ENCODE results near the gene INPP5J. TPM values are rescaled to one million over a fixed set of nuclear protein-coding genes. Genes with fewer than 3 reads are reported as not detected.

Gene INPP5J
- total and polyA plus RNA-seq, 10 of the 15 experiments (the other 5 are each of a cell fraction or from before 2014, with no cell fraction given) = 0.18 to 2.8 (median 1.5) TPM; not detected in 1

DNA sequence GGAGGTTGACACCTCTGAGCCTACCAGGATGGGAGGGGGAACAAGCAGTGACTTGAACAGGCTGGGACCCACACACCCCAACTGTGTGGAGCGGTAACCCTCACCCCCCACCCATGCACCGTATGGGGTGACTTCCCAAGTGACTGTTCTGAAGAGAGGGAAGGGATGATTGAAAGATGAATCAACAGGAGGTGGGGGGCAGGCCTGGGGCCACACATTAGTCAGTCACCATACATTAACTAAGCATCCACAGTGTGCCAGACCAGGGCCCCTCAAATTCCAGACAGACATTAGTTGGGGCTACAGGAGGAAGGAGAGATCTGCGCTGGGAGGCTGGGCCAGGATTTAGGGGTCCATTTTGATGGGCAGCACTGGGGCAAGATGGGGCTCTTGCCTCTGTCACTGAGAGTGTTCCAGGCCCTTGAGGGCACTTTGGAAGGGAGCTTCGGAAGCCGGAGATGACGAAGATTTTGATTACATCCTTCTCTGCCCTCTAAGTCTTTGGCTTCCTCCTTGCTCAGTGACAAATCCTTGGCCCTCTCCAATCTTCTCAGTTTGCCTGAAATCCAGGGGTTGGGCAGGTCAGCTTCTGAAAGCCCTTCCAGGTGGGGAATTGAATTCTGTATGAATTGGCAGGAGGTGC is 40.7 kb upstream of the INPP5J start:
- H4K20me1 ChIP-seq (ENCODE audit: control insufficient read depth, insufficient read depth) = no peaks in the 10 kb centered on the region
- FAIRE-seq (no peak), ATAC-seq (no peak), DNase-seq (ENCODE audit: low read depth, low spot score) (no peak)
- H3K4me3 ChIP-seq = peak overlapping the region; percentile 80
- H2AFZ ChIP-seq (ENCODE audit: control insufficient read depth, low read depth, low read length) = no peak overlapping the region
- RAD21 ChIA-PET (ENCODE audit: unreplicated experiment) = interaction anchor here (1.1 to 3.8 kb wide), 3 partner anchors 148 to 319 kb away, joined by 3 to 34 read pairs (median 3); no protein-coding TSS in a partner anchor
- in situ Hi-C loops (cut with MboI) = loop anchor here (5.0 kb wide), 1 partner anchor 115 kb away; the partner anchor contains the start of genes MORC2 and TUG1
- BruUV-seq (replicated peaks) = no TSS peak
- H3K27me3 ChIP-seq (replicated peaks in 1 of 2; ENCODE audit: control insufficient read depth in 2 of 2, insufficient read depth in 2 of 2, low read length in 1 of 2) = no peaks in the 10 kb centered on the region
- no peaks in the 10 kb centered on the region for H3K9me3 ChIP-seq (replicated peaks; ENCODE audit: control insufficient read depth, insufficient read depth, low read length)
- TF ChIP-seq SPI1 (IDR thresholded peaks at IDR 0.05; ENCODE audit: borderline replicate concordance, insufficient read depth, low read depth, low read length) = no peak
- TF ChIP-seq BCLAF1 (IDR thresholded peaks at IDR 0.05) = no peak
- TF ChIP-seq POLR2AphosphoS2 (IDR thresholded peaks at IDR 0.05; ENCODE audit: low read depth, low read length) = no peak
- no peak for TF ChIP-seq GABPA (IDR thresholded peaks at IDR 0.05; ENCODE audit: low read depth)
- TF ChIP-seq NR2C1 (IDR thresholded peaks at IDR 0.05) = no peak
- TF ChIP-seq CBX3 (IDR thresholded peaks at IDR 0.05; ENCODE audit: borderline replicate concordance, low read depth) = no peak
- CTCF ChIA-PET = interaction anchor here (0.6 to 7.9 kb wide), 12 partner anchors 14 to 447 kb away, joined by 3 to 59 read pairs (median 5); partner anchors contain the start of genes MORC2 and TUG1
- H3K9ac ChIP-seq (ENCODE audit: control insufficient read depth, insufficient read depth, low read length) = peak overlapping the region; percentile 75
- peak overlapping the region; percentile 98 for H3K4me2 ChIP-seq (ENCODE audit: control insufficient read depth, insufficient read depth)
- WGBS (ENCODE audit: insufficient coverage, insufficient replicate concordance, low lambda C conversion rate, missing lambda C conversion rate) = 82% methylated on average over 6 of the region's 6 CpGs
- peaks cover 11% of the 10 kb centered on the region for H3K79me2 ChIP-seq (ENCODE audit: control insufficient read depth, insufficient read depth, low read length)
- H3K4me1 ChIP-seq (ENCODE audit: control insufficient read depth, insufficient read depth, low read length) = peaks cover 28% of the 10 kb centered on the region
- SMC1A ChIA-PET (ENCODE audit: uncharacterized antibody, unreplicated experiment) = interaction anchor here (0.9 to 1.7 kb wide), 2 partner anchors 113 to 210 kb away, joined by 3 to 5 read pairs; partner anchors contain the start of genes PIK3IP1 and TUG1
- intact Hi-C loops (cut with micrococcal nuclease; ENCODE audit: unreplicated experiment) = loop anchor here (5.0 to 10.0 kb wide), 4 partner anchors 110 to 447 kb away; partner anchors contain the start of genes PIK3IP1 and SLC35E4
- no peak overlapping the region for H3K27ac ChIP-seq (ENCODE audit: control insufficient read depth, insufficient read depth)
- POLR2A ChIA-PET = interaction anchor here (0.6 to 2.6 kb wide), 3 partner anchors 113 to 414 kb away, joined by 3 to 7 read pairs (median 6); partner anchors contain the start of genes SFI1 and TUG1
- no peaks in the 10 kb centered on the region for H3K36me3 ChIP-seq (ENCODE audit: control insufficient read depth in 2 of 2, insufficient read depth in 2 of 2, low read length in 1 of 2)

Data from GM12878 (cell line).